Smooth muscle cell (in vitro differentiated cells): ENCODE results near the gene CAPN10. TPM values are rescaled to one million over a fixed set of nuclear protein-coding genes. Genes with fewer than 3 reads are reported as not detected.
A peak's percentile ranks its signal among the peaks of the same experiment; 100 is the strongest.

Experiments
- DNase-seq: peaks from one replicate; lab custom pipeline; 2025; ENCODE audit not compliant: unreplicated experiment; lab: John Stamatoyannopoulos, UW
- H2AFZ ChIP-seq: fragments of 200-600 bp; sonication (generic); 2 replicates; pipeline ENCODE4 v1.6.0; 2016; ENCODE audit warnings: antibody characterized with exemption, low read depth, mild to moderate bottlenecking
- H3F3A ChIP-seq: fragments of 200-600 bp; sonication (generic); 2 replicates; pipeline ENCODE4 v1.6.0; 2017; ENCODE audit warnings: antibody characterized with exemption, low read depth
- H3K27ac ChIP-seq: fragments of 200-600 bp; sonication (generic); 2 replicates; pipeline ENCODE4 v1.5.1; 2016; ENCODE audit warnings: low read depth, mild to moderate bottlenecking
- H3K27me3 ChIP-seq: fragments of 200-600 bp; sonication (generic); 2 replicates; pipeline ENCODE4 v1.6.1; 2016; ENCODE audit warnings: low read depth, mild to moderate bottlenecking
- H3K36me3 ChIP-seq: fragments of 200-600 bp; sonication (generic); 2 replicates; pipeline ENCODE4 v1.5.1; 2016; ENCODE audit warnings: low read depth
- H3K4me1 ChIP-seq: fragments of 200-600 bp; sonication (generic); 2 replicates; pipeline ENCODE4 v1.5.1; 2016; ENCODE audit warnings: low read depth
- H3K4me2 ChIP-seq: fragments of 200-600 bp; sonication (generic); 2 replicates; pipeline ENCODE4 v1.6.0; 2016; ENCODE audit warnings: mild to moderate bottlenecking
- H3K4me3 ChIP-seq: fragments of 200-600 bp; sonication (generic); 2 replicates; pipeline ENCODE4 v1.5.1; 2016; ENCODE audit warnings: mild to moderate bottlenecking
- H3K79me2 ChIP-seq: fragments of 200-600 bp; sonication (generic); 2 replicates; pipeline ENCODE4 v1.6.0; 2016; ENCODE audit warnings: low read depth, mild to moderate bottlenecking
- H3K9ac ChIP-seq: fragments of 200-600 bp; sonication (generic); 2 replicates; pipeline ENCODE4 v1.6.0; 2016; ENCODE audit warnings: low read depth
- H3K9me3 ChIP-seq: fragments of 200-600 bp; sonication (generic); replicated peaks from 2 replicates; pipeline ENCODE4 v1.5.1; 2016; ENCODE audit warnings: low read depth
- H4K20me1 ChIP-seq: fragments of 200-600 bp; sonication (generic); 2 replicates; pipeline ENCODE4 v1.6.0; 2016; ENCODE audit warnings: low read depth
- WGBS: methylation state at CpG from one replicate; pipeline ENCODE4 v1.1.7; 2016; ENCODE audit warnings: low lambda C conversion rate; 5-methylcytosine and 5-hydroxymethylcytosine counted together
- polyA plus RNA-seq: library from polyadenylated mRNA; unstranded; fragments of >200 nt; fragmentation: Nextera tagmentation; extraction: Ambion mirVana; gene quantifications from 2 replicates; pipeline ENCODE4 v1.2.1, GENCODE V29; 2016
- total RNA-seq: library from RNA; depleted of rRNA; stranded (reverse); fragments of >200 nt; gene quantifications from 2 replicates; pipeline ENCODE4 v1.2.3, GENCODE V29; 2014
- TF ChIP-seq, protein P1 (sequence below): fragments of 200-600 bp; sonication (generic); IDR thresholded peaks from 2 replicates; pipeline ENCODE4 v1.5.1; 2017; ENCODE audit warnings: borderline replicate concordance, mild to moderate bottlenecking, antibody characterized with exemption; ENCODE audit not compliant: insufficient read depth, poor library complexity, severe bottlenecking

Gene CAPN10
- total and polyA plus RNA-seq, 2 experiments from 2014 or later: 6.6 to 17.0 TPM

DNA sequence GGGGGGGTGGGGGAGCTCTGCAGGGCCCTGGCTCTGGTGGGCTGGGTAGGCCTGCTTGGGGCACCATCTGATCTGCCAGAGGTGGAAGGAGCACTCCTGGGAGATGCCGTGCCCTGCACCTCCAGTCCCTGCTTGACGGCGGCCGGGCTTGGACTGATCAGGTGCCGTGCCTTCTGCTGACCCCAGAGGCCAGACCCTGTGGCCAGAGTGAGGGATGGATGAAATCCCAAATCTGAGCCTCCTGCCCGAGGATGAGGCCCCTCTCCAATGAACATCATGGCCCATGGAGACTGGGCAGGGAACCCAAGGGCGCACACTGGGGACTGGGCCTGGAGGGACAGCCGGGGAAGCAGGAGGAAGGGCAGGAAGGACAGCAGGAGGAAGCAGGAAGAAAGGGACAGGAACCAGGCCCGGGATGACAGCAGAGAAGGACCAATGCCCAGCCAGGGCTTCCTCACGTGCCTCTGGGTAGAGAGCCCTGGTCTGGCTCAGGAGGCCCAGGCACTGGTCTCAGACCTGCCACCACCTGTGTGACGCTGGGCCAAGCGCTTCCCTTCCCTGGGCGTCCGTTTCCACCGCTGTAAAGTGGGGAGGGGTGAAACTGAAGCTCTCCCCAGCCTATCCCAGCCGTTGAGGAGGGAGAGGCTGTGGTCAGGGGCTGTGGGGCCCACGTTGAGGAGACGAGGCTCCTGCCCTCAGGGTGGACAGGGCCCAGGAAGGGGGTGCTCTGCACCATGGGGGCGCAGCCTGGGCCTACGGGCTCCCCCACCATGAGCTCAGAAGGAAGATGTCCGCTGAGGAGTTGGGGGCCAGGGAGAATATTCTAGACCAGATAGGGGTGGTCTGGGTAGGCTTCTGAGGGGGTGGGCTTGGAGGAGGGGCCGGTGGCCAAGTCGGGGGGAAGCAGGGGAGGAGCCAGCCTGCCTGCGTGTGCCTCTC lies 37.7 kb downstream of the CAPN10 start:
- Histone ChIP-seq H2AFZ (no peak overlapping the region), H3K36me3 (no peaks in the 10 kb centered on the region), H3K4me3 (no peak overlapping the region), H3K9me3 (no peaks in the 10 kb centered on the region), H3K4me2 (peak overlapping the region; percentile 43), H4K20me1 (no peaks in the 10 kb centered on the region), H3K27me3 (no peaks in the 10 kb centered on the region), H3F3A (no peaks in the 10 kb centered on the region), H3K4me1 (no peaks in the 10 kb centered on the region), H3K79me2 (no peaks in the 10 kb centered on the region), H3K27ac (no peak overlapping the region), H3K9ac (no peak overlapping the region)
- no peak for DNase-seq
- TF ChIP-seq, protein P1, sequence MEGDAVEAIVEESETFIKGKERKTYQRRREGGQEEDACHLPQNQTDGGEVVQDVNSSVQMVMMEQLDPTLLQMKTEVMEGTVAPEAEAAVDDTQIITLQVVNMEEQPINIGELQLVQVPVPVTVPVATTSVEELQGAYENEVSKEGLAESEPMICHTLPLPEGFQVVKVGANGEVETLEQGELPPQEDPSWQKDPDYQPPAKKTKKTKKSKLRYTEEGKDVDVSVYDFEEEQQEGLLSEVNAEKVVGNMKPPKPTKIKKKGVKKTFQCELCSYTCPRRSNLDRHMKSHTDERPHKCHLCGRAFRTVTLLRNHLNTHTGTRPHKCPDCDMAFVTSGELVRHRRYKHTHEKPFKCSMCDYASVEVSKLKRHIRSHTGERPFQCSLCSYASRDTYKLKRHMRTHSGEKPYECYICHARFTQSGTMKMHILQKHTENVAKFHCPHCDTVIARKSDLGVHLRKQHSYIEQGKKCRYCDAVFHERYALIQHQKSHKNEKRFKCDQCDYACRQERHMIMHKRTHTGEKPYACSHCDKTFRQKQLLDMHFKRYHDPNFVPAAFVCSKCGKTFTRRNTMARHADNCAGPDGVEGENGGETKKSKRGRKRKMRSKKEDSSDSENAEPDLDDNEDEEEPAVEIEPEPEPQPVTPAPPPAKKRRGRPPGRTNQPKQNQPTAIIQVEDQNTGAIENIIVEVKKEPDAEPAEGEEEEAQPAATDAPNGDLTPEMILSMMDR: no peak
- WGBS: 84% methylated on average over 23 of the region's 24 CpGs

DNA sequence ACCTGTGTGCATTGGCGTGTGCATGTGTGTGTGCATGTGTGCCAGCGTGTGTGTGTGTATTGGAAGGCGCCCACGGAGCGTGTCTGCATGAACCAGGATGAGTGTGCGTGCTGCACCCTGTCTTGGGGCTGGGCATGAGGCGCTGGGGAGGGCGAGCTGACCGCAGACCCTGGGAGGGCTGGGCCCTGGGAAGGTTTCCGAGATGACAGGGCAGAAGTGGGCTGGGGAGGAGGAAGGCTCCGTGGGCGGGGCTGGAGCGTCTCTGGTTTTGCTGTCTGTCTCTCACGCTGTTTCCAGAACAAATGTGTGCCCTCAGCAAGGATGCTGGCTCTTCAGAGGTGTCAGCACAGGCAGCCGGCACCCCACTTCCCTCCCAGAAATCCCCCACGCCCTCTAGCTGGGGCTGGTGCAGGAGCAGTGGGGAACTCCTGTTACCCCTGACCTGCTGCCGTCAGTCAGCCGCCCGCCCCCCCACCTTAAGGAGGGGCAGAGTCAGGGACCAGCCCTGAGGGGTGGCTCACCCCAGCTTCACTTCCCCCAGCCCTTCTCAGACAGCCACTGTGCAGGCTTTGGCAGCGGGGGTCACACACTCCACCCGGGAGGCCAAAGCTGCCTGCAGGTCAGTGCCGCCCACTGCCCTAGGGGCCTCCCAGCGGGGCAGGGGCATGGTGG lies 38.6 kb downstream of the CAPN10 start, which contains the start of gene GPR35:
Gene GPR35, plus strand, starts transcription at position 531 of the 672 bp plus-strand sequence. CDS start 4,473 bp downstream, outside the sequence.
- no peaks in the 10 kb centered on the region for H3K79me2 ChIP-seq
- H3F3A ChIP-seq: no peaks in the 10 kb centered on the region
- TF ChIP-seq, protein P1: no peak
- H3K9me3 ChIP-seq: no peaks in the 10 kb centered on the region
- no peaks in the 10 kb centered on the region for H4K20me1 ChIP-seq
- WGBS: 67% methylated on average over 16 of the region's 23 CpGs
- H3K27me3 ChIP-seq: no peaks in the 10 kb centered on the region
- no peak within 1 kb of the TSS for H3K4me3 ChIP-seq
- no peak within 1 kb of the TSS for H2AFZ ChIP-seq
- peak within 1 kb of the TSS; percentile 67 for H3K4me2 ChIP-seq
- H3K4me1 ChIP-seq: no peaks in the 10 kb centered on the region
- H3K9ac ChIP-seq: no peak within 1 kb of the TSS
- peak; percentile 35 for DNase-seq
- no peak within 1 kb of the TSS for H3K27ac ChIP-seq
- H3K36me3 ChIP-seq: no peaks in the 10 kb centered on the region

DNA sequence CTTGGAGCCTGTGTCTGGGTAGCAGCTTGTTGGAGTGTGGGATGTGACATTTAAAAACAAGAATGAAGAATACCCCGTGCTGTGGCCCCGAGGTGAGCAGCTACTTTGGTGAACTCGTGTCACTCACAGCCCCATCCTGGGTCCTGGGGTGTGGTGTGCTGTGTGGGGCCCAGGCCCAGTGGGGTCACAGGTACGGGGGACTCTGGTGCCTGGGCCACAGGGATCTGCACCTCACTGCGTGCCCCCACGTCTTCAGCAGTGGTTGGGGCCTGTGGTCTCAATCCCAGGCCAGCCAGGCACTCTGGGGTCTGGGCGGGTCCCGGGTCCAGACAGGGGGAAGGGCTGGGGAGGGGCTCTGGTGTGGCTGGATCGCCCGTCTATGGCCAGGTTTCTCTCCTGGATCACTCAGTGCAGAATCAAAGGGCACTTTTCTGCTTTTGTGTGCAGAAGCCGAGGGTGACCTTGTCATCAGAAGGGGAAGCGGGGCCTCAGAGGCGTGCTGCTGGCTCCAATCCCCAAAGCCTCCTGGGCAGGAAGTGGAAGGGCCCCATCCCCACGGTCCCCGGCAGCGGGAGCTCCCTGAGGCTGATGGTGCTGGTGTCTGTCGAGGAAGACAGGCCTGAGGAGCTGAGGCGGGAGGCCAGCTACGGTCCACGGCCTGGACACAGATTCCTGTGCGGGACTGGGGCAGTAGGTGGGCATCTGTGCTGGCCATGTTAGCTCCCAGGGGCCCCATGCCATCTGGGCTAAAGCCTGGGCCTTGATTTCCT lies 40.2 kb downstream of the CAPN10 start:
- Histone ChIP-seq H4K20me1 (no peaks in the 10 kb centered on the region), H3K79me2 (no peaks in the 10 kb centered on the region), H2AFZ (no peak overlapping the region), H3F3A (no peaks in the 10 kb centered on the region), H3K27me3 (no peaks in the 10 kb centered on the region), H3K4me3 (no peak overlapping the region), H3K36me3 (no peaks in the 10 kb centered on the region), H3K27ac (no peak overlapping the region), H3K4me2 (no peak overlapping the region), H3K9me3 (no peaks in the 10 kb centered on the region), H3K9ac (no peak overlapping the region), H3K4me1 (no peaks in the 10 kb centered on the region)
- DNase-seq: no peak
- WGBS: 66% methylated on average over 21 of the region's 21 CpGs
- TF ChIP-seq, protein P1: no peak
